DND-41 (cell line): ENCODE data around the gene MPC1.

ENCODE experiments used
- ATAC-seq: fragments of 200-7000 bp; cut with Tn5 transposase; 3 replicates; pipeline ENCODE4 v1.9.1; 2021; ENCODE audit warnings: low read depth; ENCODE audit not compliant: insufficient read depth
- DNase-seq: peaks from one replicate; pipeline ENCODE4 v3.0.0-alpha.2; 2020
- H2AFZ ChIP-seq: 2 replicates; pipeline ENCODE4 v1.6.0; 2012; ENCODE audit warnings: low read depth, low read length
- H3K27ac ChIP-seq: 2 replicates; pipeline ENCODE4 v1.5.1; 2012; ENCODE audit warnings: low read length, inconsistent platforms
- H3K27me3 ChIP-seq: fragments of 200-600 bp; sonication (generic); 2 replicates; pipeline ENCODE4 v1.6.0; 2012; ENCODE audit warnings: low read length, mild to moderate bottlenecking, inconsistent platforms; ENCODE audit not compliant: insufficient read depth, poor library complexity
- H3K36me3 ChIP-seq: 2 replicates; pipeline ENCODE4 v1.5.1; 2012; ENCODE audit warnings: low read length, inconsistent platforms; ENCODE audit not compliant: insufficient read depth
- H3K4me1 ChIP-seq: 2 replicates; pipeline ENCODE4 v1.5.1; 2012; ENCODE audit warnings: mild to moderate bottlenecking, low read length; ENCODE audit not compliant: insufficient read depth
- H3K4me2 ChIP-seq: 2 replicates; pipeline ENCODE4 v1.6.0; 2012; ENCODE audit warnings: mild to moderate bottlenecking, moderate library complexity, low read length, inconsistent platforms; ENCODE audit not compliant: insufficient read depth
- H3K4me3 ChIP-seq, 2 experiments: fragments of 200-600 bp in 1 of 2; shearing (Covaris generic) in 1 of 2; 2 replicates each; pipeline ENCODE4 v1.5.1; 2012 to 2016; ENCODE audit warnings: inconsistent platforms in 2 of 2, low read length in 2 of 2, mild to moderate bottlenecking in 2 of 2, low read depth in 1 of 2, moderate library complexity in 1 of 2
- H3K79me2 ChIP-seq: 2 replicates; pipeline ENCODE4 v1.6.0; 2012; ENCODE audit warnings: low read length, inconsistent platforms; ENCODE audit not compliant: insufficient read depth
- H3K9ac ChIP-seq: 2 replicates; pipeline ENCODE4 v1.6.0; 2012; ENCODE audit warnings: low read depth, mild to moderate bottlenecking, inconsistent platforms, low read length, moderate library complexity
- H3K9me3 ChIP-seq: 2 replicates; pipeline ENCODE4 v1.5.1; 2012; ENCODE audit warnings: low read length, moderate library complexity, mild to moderate bottlenecking, inconsistent platforms; ENCODE audit not compliant: insufficient read depth, severe bottlenecking
- H4K20me1 ChIP-seq: 2 replicates; pipeline ENCODE4 v1.6.0; 2012; ENCODE audit warnings: low read length; ENCODE audit not compliant: insufficient read depth
- EZH2 ChIP-seq: IDR thresholded peaks from 3 replicates; pipeline ENCODE4 v1.6.1; 2012; ENCODE audit warnings: borderline replicate concordance, low read depth, mild to moderate bottlenecking, moderate library complexity, low read length, inconsistent platforms; ENCODE audit not compliant: severe bottlenecking
- TF ChIP-seq, protein P1 (sequence below): IDR thresholded peaks from 2 replicates; pipeline ENCODE4 v1.5.1; 2012; ENCODE audit warnings: borderline replicate concordance, low read length, moderate library complexity, mild to moderate bottlenecking; ENCODE audit not compliant: poor library complexity, severe bottlenecking; ENCODE audit errors: extremely low read depth

Gene MPC1

DNA sequence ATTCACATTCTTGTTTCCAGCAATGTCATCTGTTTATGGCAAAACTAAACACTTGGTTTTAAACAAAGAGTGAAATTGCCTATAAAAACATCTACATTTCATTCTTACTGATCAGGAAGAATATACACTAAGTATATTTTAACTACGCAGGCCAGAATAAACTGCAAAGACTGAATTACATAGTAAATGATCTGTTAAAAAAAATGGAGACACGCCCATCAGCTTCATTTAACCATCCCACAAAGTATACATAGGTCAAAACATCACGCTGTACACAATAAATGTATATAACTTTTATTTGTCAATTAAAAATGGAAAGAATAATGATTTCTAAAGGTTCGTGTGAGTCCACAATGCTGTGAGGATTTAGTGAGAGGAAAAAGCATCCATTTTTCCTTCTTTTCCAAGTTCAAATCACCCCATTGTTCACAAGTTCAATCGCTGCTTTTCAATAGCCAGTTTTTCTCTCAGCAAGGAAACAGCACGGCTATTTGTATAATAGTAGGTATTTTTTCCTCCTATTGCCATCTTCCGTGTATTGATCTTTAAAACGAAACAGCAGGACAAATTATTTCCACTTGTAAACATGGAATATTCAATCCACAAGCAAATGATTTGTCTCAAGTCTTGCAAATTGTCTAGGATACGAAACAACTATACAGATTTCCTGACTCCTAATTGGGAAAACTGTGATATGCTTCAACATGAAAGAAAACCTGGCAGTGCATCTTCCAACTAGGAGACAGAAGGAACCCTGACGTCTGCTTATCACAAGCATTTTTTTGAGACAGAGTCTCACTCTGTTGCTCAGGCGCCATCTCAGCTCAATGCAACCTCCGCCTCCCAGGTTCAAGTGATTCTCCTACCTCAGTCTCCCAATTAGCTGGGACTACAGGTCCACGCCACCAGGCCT lies 51.0 kb downstream of the MPC1 start:
- H3K36me3 ChIP-seq = peaks cover 47% of the 10 kb centered on the region
- DNase-seq = no peak
- H3K4me1 ChIP-seq = peaks cover 50% of the 10 kb centered on the region
- no peaks in the 10 kb centered on the region for H3K27me3 ChIP-seq
- TF ChIP-seq, protein P1, sequence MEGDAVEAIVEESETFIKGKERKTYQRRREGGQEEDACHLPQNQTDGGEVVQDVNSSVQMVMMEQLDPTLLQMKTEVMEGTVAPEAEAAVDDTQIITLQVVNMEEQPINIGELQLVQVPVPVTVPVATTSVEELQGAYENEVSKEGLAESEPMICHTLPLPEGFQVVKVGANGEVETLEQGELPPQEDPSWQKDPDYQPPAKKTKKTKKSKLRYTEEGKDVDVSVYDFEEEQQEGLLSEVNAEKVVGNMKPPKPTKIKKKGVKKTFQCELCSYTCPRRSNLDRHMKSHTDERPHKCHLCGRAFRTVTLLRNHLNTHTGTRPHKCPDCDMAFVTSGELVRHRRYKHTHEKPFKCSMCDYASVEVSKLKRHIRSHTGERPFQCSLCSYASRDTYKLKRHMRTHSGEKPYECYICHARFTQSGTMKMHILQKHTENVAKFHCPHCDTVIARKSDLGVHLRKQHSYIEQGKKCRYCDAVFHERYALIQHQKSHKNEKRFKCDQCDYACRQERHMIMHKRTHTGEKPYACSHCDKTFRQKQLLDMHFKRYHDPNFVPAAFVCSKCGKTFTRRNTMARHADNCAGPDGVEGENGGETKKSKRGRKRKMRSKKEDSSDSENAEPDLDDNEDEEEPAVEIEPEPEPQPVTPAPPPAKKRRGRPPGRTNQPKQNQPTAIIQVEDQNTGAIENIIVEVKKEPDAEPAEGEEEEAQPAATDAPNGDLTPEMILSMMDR = no peak
- no peak for TF ChIP-seq EZH2
- H2AFZ ChIP-seq = no peak overlapping the region
- 0 out of 2 replicates have a peak overlapping the region, but pooled peaks have one; percentile 53 for H3K4me2 ChIP-seq
- no peak overlapping the region for H3K27ac ChIP-seq
- no peaks in the 10 kb centered on the region for H3K9me3 ChIP-seq
- no peak overlapping the region for H3K4me3 ChIP-seq
- no peak for ATAC-seq
- H3K79me2 ChIP-seq = peaks cover 92% of the 10 kb centered on the region
- H3K9ac ChIP-seq = no peak overlapping the region
- peaks cover 37% of the 10 kb centered on the region for H4K20me1 ChIP-seq

DNA sequence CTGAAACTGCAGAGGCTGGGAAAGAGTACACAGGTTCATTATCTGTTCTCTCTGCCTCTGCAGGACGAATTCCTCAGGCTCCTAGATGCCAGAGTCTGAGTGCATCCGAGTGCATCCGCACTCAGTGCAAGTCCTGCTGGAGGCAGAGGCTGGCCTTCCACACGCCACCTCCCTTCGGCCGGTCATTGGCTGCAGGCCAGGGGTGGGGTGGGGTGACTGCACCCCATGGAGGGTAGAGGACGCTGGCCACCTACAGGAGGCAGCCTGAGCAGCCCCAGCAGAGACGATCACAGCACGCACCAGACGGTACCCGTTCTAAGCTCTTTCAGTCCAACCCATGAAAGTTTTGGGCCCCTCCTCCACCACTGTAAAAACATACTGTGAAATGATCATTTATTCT lies 52.1 kb downstream of the MPC1 start:
- peaks cover 47% of the 10 kb centered on the region for H3K36me3 ChIP-seq
- TF ChIP-seq, protein P1 = no peak
- TF ChIP-seq EZH2 = no peak
- ATAC-seq (no peak), DNase-seq (no peak)
- H3K27me3 ChIP-seq = no peaks in the 10 kb centered on the region
- peaks cover 38% of the 10 kb centered on the region for H3K4me1 ChIP-seq
- no peaks in the 10 kb centered on the region for H3K9me3 ChIP-seq
- peaks cover 88% of the 10 kb centered on the region for H3K79me2 ChIP-seq
- no peak overlapping the region for H3K4me3 ChIP-seq
- H3K9ac ChIP-seq = no peak overlapping the region
- 0 out of 2 replicates have a peak overlapping the region, but pooled peaks have one; percentile 21 for H3K4me2 ChIP-seq
- H4K20me1 ChIP-seq = peaks cover 37% of the 10 kb centered on the region
- H2AFZ ChIP-seq = no peak overlapping the region
- no peak overlapping the region for H3K27ac ChIP-seq

DNA sequence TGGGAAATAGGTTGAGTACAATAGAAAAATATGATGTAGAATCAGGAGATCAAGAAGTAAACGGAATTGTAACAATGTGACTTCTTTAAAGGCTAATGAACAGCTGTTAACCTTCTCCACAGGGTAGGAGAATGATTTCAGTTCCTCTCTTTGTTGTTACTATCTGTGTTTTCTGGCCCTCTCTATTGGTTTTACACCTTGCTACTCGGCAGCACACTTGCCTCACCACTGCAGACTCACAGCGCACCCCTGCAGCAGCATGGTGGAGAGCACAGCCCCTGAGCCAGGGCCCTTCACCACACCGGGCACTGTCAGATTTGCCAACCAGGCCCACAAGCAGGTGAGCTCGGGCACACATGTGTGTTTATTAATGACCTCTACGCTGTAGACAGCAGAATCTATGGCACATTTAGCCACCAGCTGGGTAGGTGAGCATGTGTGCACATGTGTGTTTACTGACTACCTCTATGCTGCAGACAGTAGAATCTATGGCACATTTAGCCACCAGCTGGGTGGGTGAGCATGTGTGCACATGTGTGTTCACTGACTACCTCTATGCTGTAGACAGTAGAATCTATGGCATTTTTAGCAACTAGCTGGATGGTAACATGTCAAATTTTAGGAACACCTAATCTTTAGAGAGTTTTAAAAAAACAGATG lies 57.2 kb downstream of the MPC1 start:
- H3K4me3 ChIP-seq = no peak overlapping the region
- H3K27ac ChIP-seq = no peak overlapping the region
- TF ChIP-seq EZH2 = no peak
- TF ChIP-seq, protein P1 = no peak
- no peaks in the 10 kb centered on the region for H3K4me1 ChIP-seq
- no peaks in the 10 kb centered on the region for H3K9me3 ChIP-seq
- peaks cover 61% of the 10 kb centered on the region for H3K36me3 ChIP-seq
- H4K20me1 ChIP-seq = peaks cover 18% of the 10 kb centered on the region
- H3K9ac ChIP-seq = no peak overlapping the region
- H3K79me2 ChIP-seq = peaks cover 40% of the 10 kb centered on the region
- H3K4me2 ChIP-seq = no peak overlapping the region
- DNase-seq (no peak), ATAC-seq (no peak)
- H3K27me3 ChIP-seq = no peaks in the 10 kb centered on the region
- H2AFZ ChIP-seq = no peak overlapping the region
